ENCODE measurements around the gene CD300C.
"Not testable (repeated sequence)": the region's sequence is repeated elsewhere in the genome, so short reads cannot be mapped to it uniquely, and the experiment has no call there.

The CD300C gene

GRCh38 chr17:74530831-74531150 is 15.1 kb downstream of the CD300C start:
- no peak for DNase-seq

DNA sequence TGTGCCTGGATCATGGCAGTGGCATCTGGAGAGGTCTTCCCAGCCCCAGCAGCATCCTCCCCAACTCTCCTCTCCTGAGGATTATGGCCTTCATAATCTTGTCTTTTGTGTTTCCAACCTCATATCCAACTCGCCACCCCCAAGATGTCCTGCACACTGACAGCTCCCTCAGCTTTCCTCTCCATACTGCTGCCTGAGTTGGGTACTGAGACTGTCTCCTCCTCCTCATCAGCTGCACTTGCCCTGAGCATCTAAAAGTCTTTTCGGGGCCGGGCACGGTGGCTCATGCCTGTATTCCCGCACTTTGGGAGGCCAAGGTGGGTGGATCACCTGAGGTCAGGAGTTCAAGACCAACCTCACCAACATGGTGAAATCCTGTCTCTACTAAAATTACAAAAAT is 16.7 kb downstream of the CD300C start:
- no peak for DNase-seq

- no peak for DNase-seq
Observed at GRCh38 chr17:74528491-74529199, 17.3 kb downstream of the CD300C start.

DNA sequence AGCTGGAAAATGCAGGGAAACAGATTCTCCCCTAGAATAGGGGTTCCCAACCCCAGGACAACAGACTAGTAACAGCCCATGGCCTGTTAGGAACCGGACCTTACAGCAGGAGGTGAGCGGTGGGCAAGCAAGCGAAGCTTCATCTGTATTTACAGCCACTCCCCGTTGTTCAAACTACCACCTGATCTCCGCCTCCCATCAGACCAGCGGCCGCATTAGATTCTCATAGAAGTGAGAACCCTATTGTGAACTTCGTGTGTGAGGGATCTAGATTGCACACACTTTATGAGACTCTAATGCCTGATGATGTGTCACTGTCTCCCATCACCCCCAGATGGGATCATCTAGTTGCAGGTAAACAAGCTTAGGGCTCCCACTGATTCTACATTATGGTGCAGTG is 18.2 kb downstream of the CD300C start:
- no peak for DNase-seq

GRCh38 chr17:74527081-74527480 is 18.8 kb downstream of the CD300C start:
- DNase-seq = no peak

DNA sequence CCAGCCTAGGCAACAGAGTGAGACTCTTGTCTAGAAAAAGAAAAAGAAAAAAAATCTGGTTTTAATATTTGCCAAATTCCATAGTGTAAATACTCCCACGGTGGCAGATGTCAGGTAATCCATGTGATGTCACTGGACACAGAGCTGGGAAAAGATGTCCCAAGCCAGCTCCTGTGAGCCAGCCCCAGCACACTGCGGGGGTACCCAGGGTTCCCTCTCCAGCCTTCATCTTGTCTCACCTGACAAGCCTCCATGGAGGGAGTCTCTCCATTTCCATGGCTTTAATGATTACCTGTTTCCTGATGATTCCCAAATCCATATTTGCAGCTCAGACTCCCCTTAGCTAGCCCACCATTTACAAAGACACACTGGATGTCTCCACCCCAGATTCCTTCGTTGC is 19.2 kb downstream of the CD300C start:
- DNase-seq = no peak

- no peak for DNase-seq
Observed at GRCh38 chr17:74525781-74526288, 20.1 kb downstream of the CD300C start.

GRCh38 chr17:74525465-74525725 is 20.5 kb downstream of the CD300C start:
- DNase-seq = no peak

DNA sequence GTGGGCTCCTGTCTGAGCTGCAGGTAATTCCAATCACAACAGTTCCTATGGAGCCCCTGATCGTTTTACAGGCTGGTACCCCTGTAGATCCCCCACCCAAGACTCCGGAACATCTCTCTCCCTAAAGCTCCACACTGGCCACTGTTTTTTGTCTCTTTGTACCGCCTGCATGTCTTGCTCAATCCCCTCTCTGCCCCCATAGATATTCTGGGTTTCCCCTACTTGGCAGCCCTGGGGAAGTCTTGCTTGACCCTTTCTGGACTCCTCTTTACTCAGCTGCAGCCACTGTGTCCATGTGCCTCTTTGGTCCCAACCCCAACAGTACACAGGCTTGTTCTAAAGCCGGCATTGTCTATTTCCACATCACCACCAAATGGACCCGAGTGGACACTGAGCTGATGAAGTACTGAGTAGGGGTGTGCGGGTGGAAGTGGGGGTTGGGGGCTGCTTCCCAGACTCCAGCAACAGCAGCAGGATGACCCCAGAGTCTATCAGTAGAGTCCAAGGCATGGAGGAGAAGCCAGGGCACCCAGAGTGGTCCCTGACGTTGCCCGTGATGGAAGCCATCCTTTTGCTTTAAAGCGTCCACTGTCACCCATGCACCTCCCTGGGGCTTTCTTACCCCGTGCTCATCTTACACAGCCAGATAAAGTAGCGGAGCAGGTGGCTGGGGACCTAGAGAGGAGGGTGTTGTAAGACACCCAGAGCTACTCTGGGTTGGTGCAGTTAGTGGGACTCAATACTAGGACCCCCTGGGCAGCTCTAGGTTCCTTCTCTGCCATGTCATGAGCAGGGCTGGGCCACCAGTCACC is 21.1 kb downstream of the CD300C start:
- no peak for DNase-seq

DNA sequence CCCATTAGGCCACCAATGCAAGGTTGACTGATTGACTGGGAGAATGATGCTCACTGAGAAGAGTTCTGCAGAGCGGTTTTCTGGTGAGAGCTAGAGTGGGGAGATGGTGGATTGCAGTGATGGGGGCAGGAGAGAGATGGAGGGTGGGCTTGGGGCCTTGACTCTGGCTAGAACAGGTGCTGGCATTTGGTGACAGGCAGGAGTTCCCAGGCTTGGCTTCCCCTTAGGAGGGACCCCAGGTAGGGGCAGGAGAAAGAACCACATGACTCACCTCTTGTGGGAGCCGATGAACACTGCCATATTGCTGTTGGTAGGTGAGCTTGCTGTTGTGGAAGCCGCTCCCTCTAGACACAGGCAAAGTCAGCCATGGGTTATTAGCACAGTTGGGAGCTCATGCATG is 22.6 kb downstream of the CD300C start:
- no peak for DNase-seq

DNA sequence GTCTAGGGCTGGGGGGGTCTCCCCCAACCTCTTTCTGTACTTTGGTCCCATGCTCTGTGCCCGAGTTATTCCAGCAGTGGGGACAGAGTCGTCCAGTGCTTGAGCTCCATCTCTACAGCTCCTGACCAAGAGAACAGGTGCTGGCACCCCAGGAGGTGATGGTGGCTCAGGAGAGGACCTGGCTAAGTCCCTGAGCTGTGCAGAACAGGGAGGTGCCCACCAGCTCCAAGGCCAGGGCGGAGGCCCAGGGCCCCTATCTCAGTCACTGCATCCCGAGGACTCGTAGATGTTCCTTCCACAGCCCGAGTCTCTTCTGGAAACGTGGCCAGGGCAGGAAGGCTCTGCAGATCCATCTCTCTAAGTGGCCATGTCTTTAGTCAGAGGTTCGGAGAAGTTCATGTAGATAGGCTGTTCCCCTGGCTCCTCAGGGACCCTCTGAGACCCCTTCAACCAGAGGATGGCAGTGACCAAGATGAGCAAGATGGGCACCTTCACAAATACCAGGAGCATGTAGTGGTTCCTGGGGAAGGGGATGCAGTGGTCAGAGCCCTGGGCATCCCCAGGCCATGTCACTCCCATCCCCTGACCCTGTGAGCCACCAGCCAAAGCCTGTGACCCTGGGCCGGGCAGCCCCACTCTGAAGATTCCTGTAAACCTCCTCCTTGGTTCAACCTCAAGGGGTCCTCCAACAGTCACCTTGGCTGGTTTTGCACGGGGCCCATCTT is 23.4 kb downstream of the CD300C start:
- DNase-seq = no peak

GRCh38 chr17:74521701-74522201 is 24.2 kb downstream of the CD300C start:
- DNase-seq = no peak

- DNase-seq = no peak
Observed at GRCh38 chr17:74520790-74521480, 25.0 kb downstream of the CD300C start.

DNA sequence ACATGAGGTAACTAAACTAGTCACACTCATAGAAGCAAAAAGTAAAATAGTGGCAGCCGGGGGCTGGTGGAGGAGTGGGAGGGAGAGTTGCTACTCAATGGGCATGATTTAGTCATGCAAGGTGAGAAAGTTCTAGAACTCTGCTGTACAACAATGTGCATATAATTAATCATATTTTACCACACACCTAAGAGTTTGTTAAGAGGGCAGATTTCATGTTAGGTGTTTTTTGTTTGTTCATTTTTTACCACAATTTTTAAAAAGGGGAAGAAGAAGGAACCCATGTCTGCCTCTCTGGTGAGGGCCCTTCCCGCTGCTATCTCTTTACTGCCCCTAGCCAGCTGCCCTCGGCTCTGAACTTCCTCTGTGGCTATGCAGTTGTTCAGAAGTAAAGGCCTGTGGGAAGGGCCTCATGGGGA is 25.9 kb downstream of the CD300C start:
- DNase-seq = no peak

DNA sequence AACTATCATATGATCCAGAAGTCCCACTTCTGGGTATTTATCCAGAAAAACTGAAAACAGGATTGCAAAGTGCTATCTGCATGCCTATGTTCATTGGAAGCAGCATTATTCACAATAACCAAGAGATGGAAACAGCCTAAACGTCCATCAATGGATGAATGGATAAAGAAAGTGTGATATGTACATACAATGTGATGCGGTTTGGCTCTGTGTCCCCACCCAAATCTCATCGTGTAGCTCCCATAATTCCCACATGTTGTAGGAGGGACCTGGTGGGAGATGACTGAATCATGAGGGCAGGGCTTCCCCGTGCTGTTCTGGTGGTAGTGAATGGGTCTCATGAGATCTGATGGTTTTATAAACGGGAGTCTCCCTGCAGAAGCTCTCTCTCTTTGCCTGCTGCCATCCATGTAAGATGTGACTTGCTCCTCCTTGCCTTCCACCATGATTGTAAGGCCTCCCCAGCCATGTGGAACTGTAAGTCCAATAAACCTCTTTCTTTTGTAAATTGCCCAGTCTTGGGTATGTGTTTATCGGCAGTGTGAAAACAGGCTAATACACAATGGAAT is 27.4 kb downstream of the CD300C start:
- not testable (repeated sequence) for DNase-seq

DNA sequence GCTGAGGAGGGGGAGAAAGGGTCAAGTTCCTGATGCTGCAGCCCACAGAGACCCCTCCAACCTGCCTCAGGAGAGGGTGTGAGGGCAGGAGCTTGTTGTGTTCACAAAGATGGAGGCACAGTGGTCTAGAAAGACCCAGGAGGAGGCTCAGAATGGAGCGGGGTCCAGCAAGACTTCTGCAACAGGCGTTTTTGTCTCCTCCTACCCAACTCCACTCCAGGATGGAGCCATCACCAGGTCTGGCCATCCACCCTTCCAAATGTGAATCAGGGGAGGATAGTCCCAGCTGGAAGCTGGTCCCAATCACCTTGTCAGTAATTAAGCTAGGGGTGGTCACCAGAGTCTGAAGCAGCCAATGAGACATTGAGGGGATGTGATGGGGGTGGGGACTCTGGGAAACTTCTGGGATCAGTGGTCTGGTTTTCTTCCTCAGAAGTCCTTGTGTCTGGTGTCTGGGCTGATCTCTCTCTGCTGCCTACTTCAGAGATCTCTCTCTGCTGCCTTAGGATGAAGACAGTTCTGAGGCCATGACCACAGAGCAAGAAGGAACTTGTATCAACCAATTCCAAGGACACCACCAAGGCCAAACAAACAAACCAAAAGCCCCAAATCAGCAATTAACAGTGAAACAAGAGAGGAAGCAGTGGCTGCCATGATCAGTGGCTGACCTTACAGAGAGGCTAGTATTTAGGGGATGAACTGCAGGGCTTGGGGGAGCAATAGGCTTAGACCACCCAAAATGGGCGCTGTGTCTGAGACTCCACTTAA is 29.2 kb downstream of the CD300C start:
- DNase-seq = no peak

DNA sequence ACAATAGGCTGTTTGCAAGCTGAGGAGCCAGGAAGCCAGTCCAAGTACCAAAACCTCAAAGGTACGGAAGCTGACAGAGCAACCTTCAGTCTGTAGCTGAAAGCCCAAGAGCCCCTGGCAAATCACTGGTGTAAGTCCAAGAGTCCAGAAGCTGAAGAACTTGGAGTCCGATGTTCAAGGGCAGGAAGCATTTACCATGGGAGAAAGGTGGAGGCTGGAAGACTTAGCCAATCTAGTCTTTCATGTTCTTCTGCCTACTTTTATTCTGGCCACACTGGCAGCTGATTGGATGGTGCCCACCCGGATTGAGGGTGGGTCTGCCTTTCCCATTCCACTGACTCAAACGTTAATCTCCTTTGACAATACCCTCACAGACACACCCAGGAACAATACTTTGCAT is 30.0 kb downstream of the CD300C start:
- no peak for DNase-seq

- DNase-seq = peak; percentile 98
Observed at GRCh38 chr17:74514632-74515334, 31.1 kb downstream of the CD300C start.

DNA sequence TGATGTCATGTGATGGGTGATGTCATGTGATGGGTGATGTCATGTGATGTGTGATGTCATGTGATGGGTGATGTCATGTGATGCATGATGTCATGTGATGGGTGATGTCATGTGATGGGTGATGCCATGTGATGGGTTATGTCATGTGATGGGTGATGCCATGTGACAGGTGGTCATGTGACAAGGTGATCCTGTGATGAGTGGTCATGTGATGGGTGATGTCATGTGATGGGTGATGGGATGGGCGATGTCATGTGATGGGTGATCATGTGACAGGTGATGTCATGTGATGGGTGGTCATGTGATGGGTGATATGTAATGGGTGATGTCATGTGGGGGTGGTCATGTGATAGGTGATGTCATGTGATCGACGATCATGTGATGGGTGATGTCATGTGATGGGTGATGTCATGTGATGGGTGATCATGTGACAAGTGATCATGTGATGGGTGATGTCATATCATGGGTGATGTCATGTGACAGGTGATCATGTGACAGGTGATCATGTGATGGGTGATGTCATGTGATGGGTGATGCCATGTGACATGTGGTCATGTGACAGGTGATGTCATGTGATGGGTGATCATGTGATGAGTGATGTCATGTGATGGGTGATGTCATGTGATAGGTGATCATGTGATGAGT is 31.8 kb downstream of the CD300C start:
- DNase-seq = peak; percentile 98

DNA sequence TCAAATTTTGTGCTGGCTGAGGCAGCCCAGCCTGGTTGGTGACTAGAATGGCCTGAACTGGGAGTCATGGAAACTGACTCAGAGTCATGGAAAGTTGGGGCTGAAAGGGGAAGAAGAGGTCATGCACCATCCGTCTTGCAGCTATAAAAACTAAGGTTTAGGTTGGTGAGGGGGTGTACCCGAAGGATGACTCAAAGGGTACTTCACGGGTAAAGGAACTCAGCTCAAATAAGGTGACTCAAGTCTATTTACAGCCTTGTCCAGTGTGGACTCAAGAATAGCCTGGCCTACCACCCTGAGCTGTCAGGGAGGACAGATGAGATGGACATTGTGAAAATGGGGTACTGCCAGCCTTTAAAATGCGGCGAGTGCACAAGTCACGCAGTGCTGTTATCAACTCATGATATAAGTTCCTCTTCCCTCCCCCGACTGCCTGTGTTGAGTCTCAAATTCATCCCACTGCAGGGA is 33.3 kb downstream of the CD300C start:
- no peak for DNase-seq

GRCh38 chr17:74512036-74512435 is 33.9 kb downstream of the CD300C start:
- no peak for DNase-seq
